Activated T-helper 2 cell treated with anti-CD3 and anti-CD28 coated beads, Interferon-gamma antibody, Interleukin-2, Interleukin-4, amounts not matched to agents 10 μg/mL and 5 μg/mL and 100 μg/mL, durations not matched to agents 14 hours and 24 hours and 36 hours (primary cell): ENCODE data around the gene RAI2. TPM values are rescaled to one million over a fixed set of nuclear protein-coding genes. Genes with fewer than 3 reads are reported as not detected.

Source experiments
- DNase-seq: peaks from one replicate; pipeline ENCODE4 v3.0.0; 2021; ENCODE audit warnings: low spot score
- H3K27ac Mint-ChIP-seq: one replicate; pipeline ENCODE4 v1.8.0; 2021; ENCODE audit warnings: mixed read lengths
- H3K27me3 Mint-ChIP-seq: one replicate; pipeline ENCODE4 v1.8.0; 2021; ENCODE audit warnings: low read depth, mixed read lengths
- H3K36me3 Mint-ChIP-seq: one replicate; pipeline ENCODE4 v1.8.0; 2021; ENCODE audit warnings: low read depth, mixed read lengths
- H3K4me1 Mint-ChIP-seq: one replicate; pipeline ENCODE4 v1.8.0; 2021; ENCODE audit warnings: low read depth, mixed read lengths
- H3K4me3 Mint-ChIP-seq: one replicate; pipeline ENCODE4 v1.8.0; 2021; ENCODE audit warnings: low read depth, mild to moderate bottlenecking, moderate library complexity, mixed read lengths
- H3K9me3 Mint-ChIP-seq: one replicate; pipeline ENCODE4 v1.8.0; 2021; ENCODE audit warnings: mixed read lengths
- intact Hi-C: fragments of 100-400 bp; cut with micrococcal nuclease; formaldehyde crosslinking; loops from one replicate; pipeline ENCODE4 v1.15.1; 2023
- total RNA-seq: library from RNA; stranded (reverse); gene quantifications from 2 replicates; pipeline ENCODE4 v1.2.3, GENCODE V29; 2022

Gene RAI2
- total RNA-seq, 1 donor from 2014 or later, result 0.16 TPM

- Mint-ChIP-seq H3K4me1 (no peaks in the 10 kb centered on the region), H3K36me3 (no peaks in the 10 kb centered on the region), H3K4me3 (no peak overlapping the region), H3K9me3 (no peaks in the 10 kb centered on the region), H3K27me3 (no peaks in the 10 kb centered on the region), H3K27ac (no peak overlapping the region)
- intact Hi-C loops, result no loop called here
- DNase-seq, result no peak
Observed at GRCh38 chrX:17767734-17768133, 93.4 kb downstream of the RAI2 start.

- Mint-ChIP-seq H3K36me3 (no peaks in the 10 kb centered on the region), H3K27ac (no peak overlapping the region), H3K4me3 (no peak overlapping the region), H3K27me3 (peaks cover 4% of the 10 kb centered on the region), H3K9me3 (no peaks in the 10 kb centered on the region), H3K4me1 (no peaks in the 10 kb centered on the region)
- intact Hi-C loops, result no loop called here
- DNase-seq, result no peak
Observed at GRCh38 chrX:17759990-17760389, 101.1 kb downstream of the RAI2 start.

- Mint-ChIP-seq H3K4me1 (no peaks in the 10 kb centered on the region), H3K27me3 (peaks cover 4% of the 10 kb centered on the region), H3K9me3 (no peaks in the 10 kb centered on the region), H3K4me3 (no peak overlapping the region), H3K27ac (no peak overlapping the region), H3K36me3 (no peaks in the 10 kb centered on the region)
- intact Hi-C loops, result no loop called here
- no peak for DNase-seq
Observed at GRCh38 chrX:17758382-17758781, 102.7 kb downstream of the RAI2 start.

- Mint-ChIP-seq H3K4me3 (no peak overlapping the region), H3K4me1 (no peaks in the 10 kb centered on the region), H3K9me3 (no peaks in the 10 kb centered on the region), H3K36me3 (no peaks in the 10 kb centered on the region), H3K27ac (no peak overlapping the region), H3K27me3 (peaks cover 11% of the 10 kb centered on the region)
- DNase-seq, result no peak
- intact Hi-C loops, result no loop called here
Observed at GRCh38 chrX:17750436-17750835, 110.7 kb downstream of the RAI2 start.

Other genes starting within 250 kb of the RAI2 start
- 0.78 and 0.83 TPM in 2 replicates for gene SCML1, start 123.8 kb downstream of the RAI2 start, total RNA-seq